A549 (cell line): Measurements from ENCODE around the gene GCG.

ENCODE experiments used
- CEBPB ChIP-seq, 2 experiments: fragments of >200 bp in 1 of 2; sonication (Bioruptor Twin) in 1 of 2; formaldehyde crosslinking in 1 of 2; IDR thresholded peaks; 2 replicates each; pipeline ENCODE4 v1.6.1; 2012 to 2016
- FOSL2 ChIP-seq, 2 experiments: fragments of 450-650 bp in 1 of 2; fragments of >200 bp in 1 of 2; sonication (Bioruptor Twin) in 1 of 2; formaldehyde crosslinking; IDR thresholded peaks; 2 replicates each; pipeline versions ENCODE4 v1.5.0 to v1.6.1; 2016 to 2020; ENCODE audit warnings: mild to moderate bottlenecking in 1 of 2, moderate library complexity in 1 of 2
- JUN ChIP-seq, 2 experiments: fragments of >200 bp; sonication (Bioruptor Twin); formaldehyde crosslinking; IDR thresholded peaks; 2 replicates in 1 of 2; 3 replicates in 1 of 2; pipeline ENCODE4 v1.6.1; 2016 to 2017
- PHF8 ChIP-seq: fragments of 200-600 bp; sonication (generic); IDR thresholded peaks from 2 replicates; pipeline ENCODE4 v1.6.1; 2016; ENCODE audit warnings: low read depth, mild to moderate bottlenecking, antibody characterized with exemption, moderate library complexity, borderline replicate concordance
- POLR2A ChIP-seq: IDR thresholded peaks from 2 replicates; pipeline ENCODE4 v1.6.1; 2012; ENCODE audit warnings: mild to moderate bottlenecking, low read length
- POLR2AphosphoS2 ChIP-seq: conservative IDR thresholded peaks from 2 replicates; pipeline ENCODE4 v1.6.1; 2012; ENCODE audit warnings: low read length, improper control_type of control experiment, inconsistent platforms
- TP53 ChIP-seq: fragments of 250-450 bp; sonication (Bioruptor Pico); IDR thresholded peaks from 2 replicates; pipeline ENCODE4 v1.5.0; 2021; ENCODE audit warnings: mild to moderate bottlenecking, moderate library complexity
- TF ChIP-seq, protein P1 (sequence below): fragments of >200 bp; sonication (Bioruptor Twin); formaldehyde crosslinking; IDR thresholded peaks from 3 replicates; pipeline ENCODE4 v1.5.1; 2016
- TF ChIP-seq, protein P2 (sequence below): fragments of >200 bp; sonication (Bioruptor Twin); formaldehyde crosslinking; IDR thresholded peaks from 3 replicates; pipeline ENCODE4 v1.6.1; 2016
- TF ChIP-seq, protein P3 (sequence below): IDR thresholded peaks from 2 replicates; pipeline ENCODE4 v1.6.1; 2012; ENCODE audit warnings: low read depth, borderline replicate concordance

DNA sequence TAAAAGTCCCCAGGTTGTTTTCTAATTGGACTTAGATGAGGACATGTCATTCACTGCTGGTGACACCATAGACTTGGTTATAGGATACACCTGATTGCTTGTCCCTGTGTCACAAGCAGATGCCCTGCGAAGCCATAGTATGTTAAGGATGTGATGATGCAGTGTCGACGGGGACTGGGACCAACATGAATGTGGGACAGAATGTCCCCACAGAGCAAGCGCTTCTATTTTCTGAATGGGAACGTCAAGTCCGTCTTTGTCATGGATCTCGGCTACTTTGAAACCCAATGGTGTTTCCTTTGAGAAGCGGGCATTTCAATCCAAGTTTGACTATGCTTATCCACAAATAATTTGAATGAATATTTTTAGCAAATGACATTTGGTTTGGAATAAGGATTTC, 2.1 kb downstream of the GCG start:
- TF ChIP-seq, protein P1, sequence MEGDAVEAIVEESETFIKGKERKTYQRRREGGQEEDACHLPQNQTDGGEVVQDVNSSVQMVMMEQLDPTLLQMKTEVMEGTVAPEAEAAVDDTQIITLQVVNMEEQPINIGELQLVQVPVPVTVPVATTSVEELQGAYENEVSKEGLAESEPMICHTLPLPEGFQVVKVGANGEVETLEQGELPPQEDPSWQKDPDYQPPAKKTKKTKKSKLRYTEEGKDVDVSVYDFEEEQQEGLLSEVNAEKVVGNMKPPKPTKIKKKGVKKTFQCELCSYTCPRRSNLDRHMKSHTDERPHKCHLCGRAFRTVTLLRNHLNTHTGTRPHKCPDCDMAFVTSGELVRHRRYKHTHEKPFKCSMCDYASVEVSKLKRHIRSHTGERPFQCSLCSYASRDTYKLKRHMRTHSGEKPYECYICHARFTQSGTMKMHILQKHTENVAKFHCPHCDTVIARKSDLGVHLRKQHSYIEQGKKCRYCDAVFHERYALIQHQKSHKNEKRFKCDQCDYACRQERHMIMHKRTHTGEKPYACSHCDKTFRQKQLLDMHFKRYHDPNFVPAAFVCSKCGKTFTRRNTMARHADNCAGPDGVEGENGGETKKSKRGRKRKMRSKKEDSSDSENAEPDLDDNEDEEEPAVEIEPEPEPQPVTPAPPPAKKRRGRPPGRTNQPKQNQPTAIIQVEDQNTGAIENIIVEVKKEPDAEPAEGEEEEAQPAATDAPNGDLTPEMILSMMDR, result no peak
- no peak for TF ChIP-seq POLR2AphosphoS2
- TF ChIP-seq, protein P2, sequence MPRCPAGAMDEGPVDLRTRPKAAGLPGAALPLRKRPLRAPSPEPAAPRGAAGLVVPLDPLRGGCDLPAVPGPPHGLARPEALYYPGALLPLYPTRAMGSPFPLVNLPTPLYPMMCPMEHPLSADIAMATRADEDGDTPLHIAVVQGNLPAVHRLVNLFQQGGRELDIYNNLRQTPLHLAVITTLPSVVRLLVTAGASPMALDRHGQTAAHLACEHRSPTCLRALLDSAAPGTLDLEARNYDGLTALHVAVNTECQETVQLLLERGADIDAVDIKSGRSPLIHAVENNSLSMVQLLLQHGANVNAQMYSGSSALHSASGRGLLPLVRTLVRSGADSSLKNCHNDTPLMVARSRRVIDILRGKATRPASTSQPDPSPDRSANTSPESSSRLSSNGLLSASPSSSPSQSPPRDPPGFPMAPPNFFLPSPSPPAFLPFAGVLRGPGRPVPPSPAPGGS, result no peak
- TF ChIP-seq TP53 (CRISPR knock-in tag), result no peak
- TF ChIP-seq POLR2A, result no peak
- no peak for TF ChIP-seq JUN (IDR thresholded peaks at IDR 0.05)
- no peak for TF ChIP-seq PHF8
- TF ChIP-seq, protein P3, sequence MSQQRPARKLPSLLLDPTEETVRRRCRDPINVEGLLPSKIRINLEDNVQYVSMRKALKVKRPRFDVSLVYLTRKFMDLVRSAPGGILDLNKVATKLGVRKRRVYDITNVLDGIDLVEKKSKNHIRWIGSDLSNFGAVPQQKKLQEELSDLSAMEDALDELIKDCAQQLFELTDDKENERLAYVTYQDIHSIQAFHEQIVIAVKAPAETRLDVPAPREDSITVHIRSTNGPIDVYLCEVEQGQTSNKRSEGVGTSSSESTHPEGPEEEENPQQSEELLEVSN, result no peak
- no peak for TF ChIP-seq FOSL2 (IDR thresholded peaks at IDR 0.05)
- no peak for TF ChIP-seq FOSL2 (CRISPR knock-in tag; IDR thresholded peaks at IDR 0.05)
- no peak for TF ChIP-seq CEBPB (IDR thresholded peaks at IDR 0.05)
